ENCODE results near the gene OTUB1. TPM values are rescaled to one million over a fixed set of nuclear protein-coding genes. Genes with fewer than 3 reads are reported as not detected.
A peak's percentile ranks its signal among the peaks of the same experiment; 100 is the strongest.
"Not testable (repeated sequence)": the region's sequence is repeated elsewhere in the genome, so short reads cannot be mapped to it uniquely, and the experiment has no call there.

OTUB1 gene
- total RNA-seq, 1 donor = 62.7 TPM

- no peak for DNase-seq (ENCODE audit: low read depth in 2 of 3, low spot score in 2 of 3)
Measured at GRCh38 chr11:64039012-64039665, 52.9 kb downstream of the OTUB1 start.

- DNase-seq (ENCODE audit: low read depth in 2 of 3, low spot score in 2 of 3) = no peak
Measured at GRCh38 chr11:64040684-64041322, 54.6 kb downstream of the OTUB1 start.

GRCh38 chr11:64041846-64042245, 55.6 kb downstream of the OTUB1 start:
- DNase-seq (ENCODE audit: low read depth in 2 of 3, low spot score in 2 of 3) = no peak

GRCh38 chr11:64042301-64042700, 56.1 kb downstream of the OTUB1 start:
- no peak for DNase-seq (ENCODE audit: low read depth in 2 of 3, low spot score in 2 of 3)

- DNase-seq (ENCODE audit: low read depth in 2 of 3, low spot score in 2 of 3) = no peak
Measured at GRCh38 chr11:64043545-64043944, 57.3 kb downstream of the OTUB1 start.

- peak in 1 of 3 donors; percentile 31 for DNase-seq (ENCODE audit: low read depth in 2 of 3, low spot score in 2 of 3)
Measured at GRCh38 chr11:64044730-64045393, 58.6 kb downstream of the OTUB1 start.

GRCh38 chr11:64045700-64046099, 59.5 kb downstream of the OTUB1 start:
- no peak for DNase-seq (ENCODE audit: low read depth in 2 of 3, low spot score in 2 of 3)

GRCh38 chr11:64047373-64047772, 61.1 kb downstream of the OTUB1 start:
- DNase-seq (ENCODE audit: low read depth in 2 of 3, low spot score in 2 of 3) = not testable (repeated sequence)

Small RNA genes within 50 kb of the gene (small RNA-seq; reads per million reads assigned to genes)
- gene RNU6-45P = 0.20 reads per million

Other genes with a start within 250 kb of the OTUB1 start
- 24.0 TPM for gene ZFTA, start 217.7 kb upstream of the OTUB1 start, total RNA-seq
- 21.3 TPM for gene SPINDOC, start 173.0 kb upstream of the OTUB1 start, total RNA-seq
- 19.4 TPM for gene MARK2, start 147.3 kb upstream of the OTUB1 start, total RNA-seq
- 0.54 TPM for gene RCOR2, start 69.3 kb upstream of the OTUB1 start, total RNA-seq
- gene NAA40, start 47.4 kb upstream of the OTUB1 start, total RNA-seq = 13.5 TPM
- 382 TPM for gene COX8A, start 11.8 kb upstream of the OTUB1 start, total RNA-seq
- gene FLRT1, start 49.5 kb downstream of the OTUB1 start, total RNA-seq = under 0.01 TPM
- 22.4 TPM for gene MACROD1, start 179.7 kb downstream of the OTUB1 start, total RNA-seq
- gene STIP1, start 199.7 kb downstream of the OTUB1 start, total RNA-seq = 77.3 TPM
- gene FERMT3, start 220.3 kb downstream of the OTUB1 start, total RNA-seq = 221 TPM
- gene TRPT1, start 239.7 kb downstream of the OTUB1 start, total RNA-seq = 33.1 TPM
- gene NUDT22, start 239.8 kb downstream of the OTUB1 start, total RNA-seq = 60.1 TPM
- gene DNAJC4, start 244.1 kb downstream of the OTUB1 start, total RNA-seq = 44.7 TPM
- 15.9 TPM for gene VEGFB, start 248.1 kb downstream of the OTUB1 start, total RNA-seq